Hepatocyte (in vitro differentiated cells): Measurements from ENCODE around the gene PRR36. TPM values are rescaled to one million over a fixed set of nuclear protein-coding genes. Genes with fewer than 3 reads are reported as not detected.

Experiments used
- DNase-seq: peaks from one replicate; pipeline ENCODE4 v3.0.0-alpha.2; 2016; ENCODE audit warnings: low spot score
- H2AFZ ChIP-seq: fragments of 200-600 bp; sonication (generic); 2 replicates; pipeline ENCODE4 v1.6.0; 2016; ENCODE audit warnings: antibody characterized with exemption, mild to moderate bottlenecking
- H3K27ac ChIP-seq: fragments of 200-600 bp; sonication (generic); 2 replicates; pipeline ENCODE4 v1.5.1; 2016; ENCODE audit warnings: mild to moderate bottlenecking
- H3K27me3 ChIP-seq: fragments of 200-600 bp; sonication (generic); 2 replicates; pipeline ENCODE4 v1.6.1; 2016
- H3K36me3 ChIP-seq: fragments of 200-600 bp; sonication (generic); replicated peaks from 2 replicates; pipeline ENCODE4 v1.5.1; 2016; ENCODE audit warnings: low read depth; ENCODE audit not compliant: insufficient read depth
- H3K4me1 ChIP-seq: fragments of 200-600 bp; sonication (generic); 2 replicates; pipeline ENCODE4 v1.5.1; 2016; ENCODE audit warnings: mild to moderate bottlenecking, moderate library complexity; ENCODE audit not compliant: insufficient read depth
- H3K4me2 ChIP-seq: fragments of 200-600 bp; sonication (generic); 2 replicates; pipeline ENCODE4 v1.6.0; 2016
- H3K4me3 ChIP-seq: fragments of 200-600 bp; sonication (generic); 2 replicates; pipeline ENCODE4 v1.5.1; 2016; ENCODE audit warnings: mild to moderate bottlenecking
- H3K79me2 ChIP-seq: fragments of 200-600 bp; sonication (generic); 2 replicates; pipeline ENCODE4 v1.6.0; 2017; ENCODE audit warnings: mild to moderate bottlenecking
- H3K9me2 ChIP-seq: fragments of 200-600 bp; sonication (generic); replicated peaks from 2 replicates; pipeline ENCODE4 v1.6.0; 2017; ENCODE audit warnings: mild to moderate bottlenecking; ENCODE audit not compliant: insufficient read depth
- H3K9me3 ChIP-seq: fragments of 200-600 bp; sonication (generic); 2 replicates; pipeline ENCODE4 v1.5.1; 2016; ENCODE audit warnings: low read depth, mild to moderate bottlenecking
- H4K20me1 ChIP-seq: fragments of 200-600 bp; sonication (generic); 2 replicates; pipeline ENCODE4 v1.6.0; 2016; ENCODE audit warnings: mild to moderate bottlenecking; ENCODE audit not compliant: insufficient read depth, poor library complexity, severe bottlenecking
- CTCF ChIP-seq: fragments of 200-600 bp; sonication (generic); IDR thresholded peaks from 2 replicates; pipeline ENCODE4 v1.5.1; 2016; ENCODE audit warnings: antibody characterized with exemption, mild to moderate bottlenecking; ENCODE audit not compliant: poor library complexity
- EZH2 ChIP-seq: fragments of 200-600 bp; sonication (generic); IDR thresholded peaks from 2 replicates; pipeline ENCODE4 v1.6.1; 2016; ENCODE audit warnings: antibody characterized with exemption, mild to moderate bottlenecking, borderline replicate concordance
- EZH2phosphoT487 ChIP-seq: fragments of 200-600 bp; sonication (generic); IDR thresholded peaks from one replicate; pipeline ENCODE4 v1.6.1; 2018; ENCODE audit warnings: antibody characterized with exemption, mild to moderate bottlenecking, low read depth, moderate library complexity; ENCODE audit not compliant: unreplicated experiment, severe bottlenecking
- WGBS: methylation state at CpG from one replicate; pipeline ENCODE4 v1.1.6; 2016; ENCODE audit warnings: low lambda C conversion rate; ENCODE audit errors: missing lambda C conversion rate; 5-methylcytosine and 5-hydroxymethylcytosine counted together
- polyA plus RNA-seq: library from polyadenylated mRNA; unstranded; fragments of >200 nt; fragmentation: Nextera tagmentation; extraction: Ambion mirVana; gene quantifications from 2 replicates; pipeline ENCODE4 v1.2.1, GENCODE V29; 2016
- total RNA-seq: library from RNA; depleted of rRNA; stranded (reverse); fragments of >200 nt; gene quantifications from 2 replicates; pipeline ENCODE4 v1.2.3, GENCODE V29; 2014

The PRR36 gene
- total and polyA plus RNA-seq, 2 experiments from 2014 or later = 1.00 to 2.5 TPM

GRCh38 chr19:7833225-7834099 lies 40.7 kb downstream of the PRR36 start:
- no peak for TF ChIP-seq CTCF
- TF ChIP-seq EZH2phosphoT487 = no peak
- no peak for DNase-seq
- no peaks in the 10 kb centered on the region for H3K9me3 ChIP-seq
- H2AFZ ChIP-seq = no peak overlapping the region
- H3K79me2 ChIP-seq = peaks cover 13% of the 10 kb centered on the region
- no peaks in the 10 kb centered on the region for H4K20me1 ChIP-seq
- WGBS = 88% methylated on average over 23 of the region's 23 CpGs
- H3K4me3 ChIP-seq = no peak overlapping the region
- H3K9me2 ChIP-seq = no peaks in the 10 kb centered on the region
- H3K36me3 ChIP-seq = no peaks in the 10 kb centered on the region
- no peak overlapping the region for H3K27ac ChIP-seq
- H3K4me2 ChIP-seq = no peak overlapping the region
- no peaks in the 10 kb centered on the region for H3K27me3 ChIP-seq
- peaks cover 3% of the 10 kb centered on the region for H3K4me1 ChIP-seq

GRCh38 chr19:7832781-7833180 lies 41.4 kb downstream of the PRR36 start:
- Histone ChIP-seq H4K20me1 (no peaks in the 10 kb centered on the region), H3K4me3 (no peak overlapping the region), H3K79me2 (peaks cover 13% of the 10 kb centered on the region), H3K27ac (no peak overlapping the region), H3K27me3 (no peaks in the 10 kb centered on the region), H3K9me2 (no peaks in the 10 kb centered on the region), H3K4me2 (no peak overlapping the region), H3K4me1 (peaks cover 3% of the 10 kb centered on the region), H2AFZ (no peak overlapping the region), H3K9me3 (no peaks in the 10 kb centered on the region), H3K36me3 (no peaks in the 10 kb centered on the region)
- TF ChIP-seq EZH2phosphoT487 (no peak), EZH2 (no peak), CTCF (no peak)
- WGBS = 89% methylated on average over 12 of the region's 12 CpGs
- DNase-seq = no peak

- Histone ChIP-seq H3K36me3 (no peaks in the 10 kb centered on the region), H3K27ac (no peak overlapping the region), H4K20me1 (no peaks in the 10 kb centered on the region), H3K79me2 (peaks cover 13% of the 10 kb centered on the region), H3K9me3 (no peaks in the 10 kb centered on the region), H3K27me3 (no peaks in the 10 kb centered on the region), H3K4me1 (peaks cover 3% of the 10 kb centered on the region), H2AFZ (no peak overlapping the region), H3K4me2 (no peak overlapping the region), H3K9me2 (no peaks in the 10 kb centered on the region), H3K4me3 (no peak overlapping the region)
- TF ChIP-seq EZH2phosphoT487 (no peak), EZH2 (no peak), CTCF (no peak)
- DNase-seq = no peak
- 93% methylated on average over 17 of the region's 17 CpGs for WGBS
These were observed 42.2 kb downstream of the PRR36 start for GRCh38 chr19:7832009-7832408.
